Panc1 (cell line): ENCODE data around the gene GMPR2.

ENCODE experiments used
- POLR2AphosphoS5 ChIP-seq: IDR thresholded peaks from 2 replicates; pipeline ENCODE4 v1.6.1; 2012; ENCODE audit warnings: mild to moderate bottlenecking, low read depth, low read length, moderate library complexity
- SIN3A ChIP-seq: IDR thresholded peaks from 2 replicates; pipeline ENCODE4 v1.6.1; 2012; ENCODE audit warnings: low read depth, mild to moderate bottlenecking, low read length, moderate library complexity, borderline replicate concordance; ENCODE audit not compliant: insufficient read depth
- TCF7L2 ChIP-seq: IDR thresholded peaks from 2 replicates; pipeline ENCODE4 v1.6.1; 2011; ENCODE audit warnings: mild to moderate bottlenecking, low read depth, low read length, inconsistent platforms
- TF ChIP-seq, protein P1 (sequence below): fragments of 450-650 bp; IDR thresholded peaks from 2 replicates; pipeline ENCODE4 v1.5.1; 2017; ENCODE audit warnings: mild to moderate bottlenecking

DNA sequence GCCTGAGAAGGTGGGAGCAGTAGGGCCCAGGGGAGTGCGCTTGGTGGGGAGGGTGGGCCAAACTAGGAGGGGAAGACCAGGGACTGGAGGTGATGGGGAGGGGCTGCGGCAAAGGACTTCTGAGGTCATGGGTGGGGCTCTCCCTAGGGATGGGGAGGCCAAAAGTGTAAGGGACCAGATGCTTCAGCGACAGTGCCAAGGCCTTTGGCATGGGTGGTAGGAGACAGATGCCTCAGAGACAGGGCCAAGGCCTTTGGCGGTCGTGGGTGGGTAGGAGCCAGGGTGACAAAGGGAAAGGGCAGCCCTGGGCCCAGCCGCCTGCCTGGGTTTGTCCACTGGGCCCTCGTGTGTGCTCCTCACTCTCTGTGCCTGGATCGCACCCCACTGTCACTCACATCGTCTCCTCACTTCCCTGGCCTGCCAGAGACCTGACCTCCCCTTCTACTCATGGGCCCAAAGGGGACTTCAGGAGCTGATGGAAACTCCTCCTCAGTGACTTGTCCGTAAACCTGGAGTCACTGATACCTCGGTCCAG lies 51.8 kb downstream of the GMPR2 start:
- TF ChIP-seq, protein P1, sequence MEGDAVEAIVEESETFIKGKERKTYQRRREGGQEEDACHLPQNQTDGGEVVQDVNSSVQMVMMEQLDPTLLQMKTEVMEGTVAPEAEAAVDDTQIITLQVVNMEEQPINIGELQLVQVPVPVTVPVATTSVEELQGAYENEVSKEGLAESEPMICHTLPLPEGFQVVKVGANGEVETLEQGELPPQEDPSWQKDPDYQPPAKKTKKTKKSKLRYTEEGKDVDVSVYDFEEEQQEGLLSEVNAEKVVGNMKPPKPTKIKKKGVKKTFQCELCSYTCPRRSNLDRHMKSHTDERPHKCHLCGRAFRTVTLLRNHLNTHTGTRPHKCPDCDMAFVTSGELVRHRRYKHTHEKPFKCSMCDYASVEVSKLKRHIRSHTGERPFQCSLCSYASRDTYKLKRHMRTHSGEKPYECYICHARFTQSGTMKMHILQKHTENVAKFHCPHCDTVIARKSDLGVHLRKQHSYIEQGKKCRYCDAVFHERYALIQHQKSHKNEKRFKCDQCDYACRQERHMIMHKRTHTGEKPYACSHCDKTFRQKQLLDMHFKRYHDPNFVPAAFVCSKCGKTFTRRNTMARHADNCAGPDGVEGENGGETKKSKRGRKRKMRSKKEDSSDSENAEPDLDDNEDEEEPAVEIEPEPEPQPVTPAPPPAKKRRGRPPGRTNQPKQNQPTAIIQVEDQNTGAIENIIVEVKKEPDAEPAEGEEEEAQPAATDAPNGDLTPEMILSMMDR = no peak
- no peak for TF ChIP-seq POLR2AphosphoS5
- no peak for TF ChIP-seq SIN3A
- TF ChIP-seq TCF7L2 = no peak
